HEK293 (cell line): ENCODE results near the gene NUB1.

Experiments
- CTCF ChIA-PET: fragments of 350-600 bp; formaldehyde crosslinking; extraction: SDS; loops from one replicate; lab custom pipeline; 2021; ENCODE audit warnings: antibody characterized with exemption; lab: Yijun Ruan, JAX
- POLR2A ChIA-PET: fragments of 300-600 bp; formaldehyde crosslinking; extraction: SDS; loops from one replicate; lab custom pipeline; 2020; ENCODE audit warnings: antibody characterized with exemption, inconsistent platforms; lab: Yijun Ruan, JAX
- H3K27ac ChIP-seq: fragments of 200-500 bp; sonication (Bioruptor generic); 2 replicates; pipeline ENCODE4 v1.5.1; 2014; ENCODE audit warnings: low read depth, low read length, control low read depth, inconsistent platforms; ENCODE audit errors: extremely low read depth
- H3K36me3 ChIP-seq, 2 experiments: fragments of 200-500 bp in 1 of 2; sonication (Bioruptor generic) in 1 of 2; 1 replicate in 1 of 2; 2 replicates in 1 of 2; pipeline ENCODE4 v1.5.1; 2014 to 2017; ENCODE audit warnings: inconsistent platforms in 2 of 2, low read length in 2 of 2; ENCODE audit not compliant: control insufficient read depth in 2 of 2, insufficient read depth in 1 of 2
- H3K4me1 ChIP-seq: fragments of 200-500 bp; sonication (Bioruptor generic); 2 replicates; pipeline ENCODE4 v1.5.1; 2014; ENCODE audit warnings: mild to moderate bottlenecking, low read length, inconsistent platforms; ENCODE audit not compliant: control insufficient read depth, insufficient read depth
- H3K4me3 ChIP-seq: 2 replicates; pipeline ENCODE4 v1.5.1; 2011; ENCODE audit warnings: low read depth, mild to moderate bottlenecking, control low read depth, low read length, moderate library complexity
- H3K9me3 ChIP-seq: fragments of 200-500 bp; sonication (Bioruptor generic); 2 replicates; pipeline ENCODE4 v1.5.1; 2014; ENCODE audit warnings: low read depth, low read length, inconsistent platforms; ENCODE audit not compliant: control insufficient read depth, insufficient read depth
- INSM2 ChIP-seq: fragments of 450-650 bp; formaldehyde crosslinking; IDR thresholded peaks from 2 replicates; pipeline ENCODE4 v1.5.1; 2016; ENCODE audit warnings: missing biosample characterization, missing genetic modification characterization
- KLF1 ChIP-seq: fragments of 450-650 bp; formaldehyde crosslinking; IDR thresholded peaks from 2 replicates; pipeline ENCODE4 v1.5.1; 2016; ENCODE audit warnings: missing biosample characterization, missing genetic modification characterization
- OSR2 ChIP-seq: fragments of 450-650 bp; formaldehyde crosslinking; IDR thresholded peaks from 2 replicates; pipeline ENCODE4 v1.5.1; 2016; ENCODE audit warnings: missing biosample characterization, missing genetic modification characterization
- SCRT2 ChIP-seq: fragments of 450-650 bp; formaldehyde crosslinking; IDR thresholded peaks from 2 replicates; pipeline ENCODE4 v1.5.1; 2016; ENCODE audit warnings: missing biosample characterization, missing genetic modification characterization
- TSHZ1 ChIP-seq: fragments of 450-650 bp; formaldehyde crosslinking; IDR thresholded peaks from 2 replicates; pipeline ENCODE4 v1.5.1; 2016; ENCODE audit warnings: missing biosample characterization, missing genetic modification characterization, borderline replicate concordance
- YY2 ChIP-seq: fragments of 450-650 bp; formaldehyde crosslinking; IDR thresholded peaks from 2 replicates; pipeline ENCODE4 v1.5.1; 2016; ENCODE audit warnings: missing biosample characterization, missing genetic modification characterization
- ZBTB1 ChIP-seq: fragments of 450-650 bp; formaldehyde crosslinking; IDR thresholded peaks from 2 replicates; pipeline ENCODE4 v1.5.1; 2016; ENCODE audit warnings: missing biosample characterization, missing genetic modification characterization
- ZBTB20 ChIP-seq: fragments of 450-650 bp; formaldehyde crosslinking; IDR thresholded peaks from 2 replicates; pipeline ENCODE4 v1.5.1; 2016; ENCODE audit warnings: missing biosample characterization, missing genetic modification characterization
- ZNF146 ChIP-seq: fragments of 450-650 bp; formaldehyde crosslinking; IDR thresholded peaks from 2 replicates; pipeline ENCODE4 v1.5.1; 2016; ENCODE audit warnings: missing biosample characterization, missing genetic modification characterization
- ZNF175 ChIP-seq: fragments of 450-650 bp; formaldehyde crosslinking; IDR thresholded peaks from 2 replicates; pipeline ENCODE4 v1.5.1; 2016; ENCODE audit warnings: missing biosample characterization, missing genetic modification characterization
- ZNF433 ChIP-seq: fragments of 450-650 bp; formaldehyde crosslinking; IDR thresholded peaks from 2 replicates; pipeline ENCODE4 v1.5.1; 2016; ENCODE audit warnings: missing biosample characterization, missing genetic modification characterization, low read depth
- ZNF658 ChIP-seq: fragments of 450-650 bp; formaldehyde crosslinking; IDR thresholded peaks from 2 replicates; pipeline ENCODE4; 2016; ENCODE audit warnings: missing biosample characterization, missing genetic modification characterization
- ZNF785 ChIP-seq: fragments of 450-650 bp; formaldehyde crosslinking; IDR thresholded peaks from 2 replicates; pipeline ENCODE4 v1.5.1; 2016; ENCODE audit warnings: missing biosample characterization, missing genetic modification characterization
- ZNF791 ChIP-seq: fragments of 450-650 bp; formaldehyde crosslinking; IDR thresholded peaks from 2 replicates; pipeline ENCODE4 v1.5.1; 2016; ENCODE audit warnings: missing biosample characterization, missing genetic modification characterization
- ZSCAN4 ChIP-seq: fragments of 450-650 bp; formaldehyde crosslinking; IDR thresholded peaks from 2 replicates; pipeline ENCODE4 v1.5.1; 2017; ENCODE audit warnings: missing biosample characterization, missing genetic modification characterization
- TF ChIP-seq, protein P1 (sequence below): fragments of 450-650 bp; formaldehyde crosslinking; IDR thresholded peaks from 2 replicates; pipeline ENCODE4 v1.5.1; 2016; ENCODE audit warnings: missing biosample characterization, missing genetic modification characterization
- TF ChIP-seq, protein P2 (sequence below): fragments of 450-650 bp; IDR thresholded peaks from 2 replicates; pipeline ENCODE4 v1.5.1; 2018; ENCODE audit warnings: missing biosample characterization, missing genetic modification characterization

The NUB1 gene

GRCh38 chr7:151313857-151314256 lies 27.8 kb upstream of the NUB1 start (continued):
- TF ChIP-seq ZSCAN4 (tag by site-specific recombination) = peak; percentile 5; the same call in 1 of the 2 replicates
- TF ChIP-seq YY2 (tag by site-specific recombination) = 0 out of 2 replicates have a peak, but pooled peaks have one; percentile 29
- TF ChIP-seq OSR2 (tag by site-specific recombination) = no peak
- TF ChIP-seq ZNF658 = no peak
- TF ChIP-seq ZNF785 = no peak
- peak; percentile 80 for TF ChIP-seq KLF1 (tag by site-specific recombination)
- no peak for TF ChIP-seq ZNF175 (tag by site-specific recombination)
- TF ChIP-seq, protein P1, sequence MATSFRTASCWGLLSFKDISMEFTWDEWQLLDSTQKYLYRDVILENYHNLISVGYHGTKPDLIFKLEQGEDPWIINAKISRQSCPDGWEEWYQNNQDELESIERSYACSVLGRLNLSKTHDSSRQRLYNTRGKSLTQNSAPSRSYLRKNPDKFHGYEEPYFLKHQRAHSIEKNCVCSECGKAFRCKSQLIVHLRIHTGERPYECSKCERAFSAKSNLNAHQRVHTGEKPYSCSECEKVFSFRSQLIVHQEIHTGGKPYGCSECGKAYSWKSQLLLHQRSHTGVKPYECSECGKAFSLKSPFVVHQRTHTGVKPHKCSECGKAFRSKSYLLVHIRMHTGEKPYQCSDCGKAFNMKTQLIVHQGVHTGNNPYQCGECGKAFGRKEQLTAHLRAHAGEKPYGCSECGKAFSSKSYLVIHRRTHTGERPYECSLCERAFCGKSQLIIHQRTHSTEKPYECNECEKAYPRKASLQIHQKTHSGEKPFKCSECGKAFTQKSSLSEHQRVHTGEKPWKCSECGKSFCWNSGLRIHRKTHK (tag by site-specific recombination) = no peak
- TF ChIP-seq ZBTB1 (tag by site-specific recombination) = no peak
- 0 out of 2 replicates have a peak, but pooled peaks have one; percentile 16 for TF ChIP-seq ZNF791 (tag by site-specific recombination)
- TF ChIP-seq SCRT2 (tag by site-specific recombination) = no peak
- TF ChIP-seq ZNF146 = no peak

DNA sequence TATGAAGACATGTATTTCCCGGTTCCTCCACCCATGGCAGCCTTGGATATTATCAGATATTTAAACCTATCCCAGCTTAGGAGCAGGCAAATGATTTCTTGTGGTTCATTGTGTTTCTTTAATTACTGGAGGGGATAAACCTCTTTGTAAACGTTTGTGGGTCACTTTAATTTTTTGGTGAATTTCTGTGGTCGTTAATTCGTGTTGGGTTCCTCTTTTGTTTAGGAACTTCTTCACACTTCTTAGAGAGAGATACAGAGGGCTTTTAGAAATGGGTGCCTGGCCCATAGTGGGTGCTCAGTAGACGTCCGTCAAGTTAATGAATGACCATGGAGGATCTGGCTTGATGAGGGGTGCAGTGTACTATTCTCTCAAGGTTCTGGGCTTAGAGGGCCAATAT lies 27.2 kb upstream of the NUB1 start:
- CTCF ChIA-PET = interaction anchor here (0.7 to 5.5 kb wide), 14 partner anchors 9 to 445 kb away, joined by 3 to 157 read pairs (median 9); partner anchors contain the start of gene NUB1
- no peaks in the 10 kb centered on the region for H3K4me1 ChIP-seq
- TF ChIP-seq ZNF433 (tag by site-specific recombination) (no peak), ZBTB20 (tag by site-specific recombination) (no peak), TSHZ1 (tag by site-specific recombination) (no peak), INSM2 (tag by site-specific recombination) (no peak)
- TF ChIP-seq, protein P2, sequence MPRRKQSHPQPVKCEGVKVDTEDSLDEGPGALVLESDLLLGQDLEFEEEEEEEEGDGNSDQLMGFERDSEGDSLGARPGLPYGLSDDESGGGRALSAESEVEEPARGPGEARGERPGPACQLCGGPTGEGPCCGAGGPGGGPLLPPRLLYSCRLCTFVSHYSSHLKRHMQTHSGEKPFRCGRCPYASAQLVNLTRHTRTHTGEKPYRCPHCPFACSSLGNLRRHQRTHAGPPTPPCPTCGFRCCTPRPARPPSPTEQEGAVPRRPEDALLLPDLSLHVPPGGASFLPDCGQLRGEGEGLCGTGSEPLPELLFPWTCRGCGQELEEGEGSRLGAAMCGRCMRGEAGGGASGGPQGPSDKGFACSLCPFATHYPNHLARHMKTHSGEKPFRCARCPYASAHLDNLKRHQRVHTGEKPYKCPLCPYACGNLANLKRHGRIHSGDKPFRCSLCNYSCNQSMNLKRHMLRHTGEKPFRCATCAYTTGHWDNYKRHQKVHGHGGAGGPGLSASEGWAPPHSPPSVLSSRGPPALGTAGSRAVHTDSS = no peak
- H3K27ac ChIP-seq = no peak overlapping the region
- POLR2A ChIA-PET = interaction anchor here (0.7 kb wide), 1 partner anchor 19 kb away, joined by 3 read pairs; no protein-coding TSS in a partner anchor
- no peaks in the 10 kb centered on the region for H3K9me3 ChIP-seq
- H3K4me3 ChIP-seq = no peak overlapping the region
- no peaks in the 10 kb centered on the region for H3K36me3 ChIP-seq
